ENCODE measurements around the gene DCP1A.
"Not testable (repeated sequence)": the region's sequence is repeated elsewhere in the genome, so short reads cannot be mapped to it uniquely, and the experiment has no call there.

DCP1A gene

GRCh38 chr3:53347261-53348064 lies at the start of gene DCP1A:
DCP1A (minus strand) TSS chr3:53347543; CDS start chr3:53347517, 26 bp downstream.
- peak; percentile 81 to 91 for DNase-seq (ENCODE audit: low read depth in 2 of 2, low spot score in 1 of 2)

DNA sequence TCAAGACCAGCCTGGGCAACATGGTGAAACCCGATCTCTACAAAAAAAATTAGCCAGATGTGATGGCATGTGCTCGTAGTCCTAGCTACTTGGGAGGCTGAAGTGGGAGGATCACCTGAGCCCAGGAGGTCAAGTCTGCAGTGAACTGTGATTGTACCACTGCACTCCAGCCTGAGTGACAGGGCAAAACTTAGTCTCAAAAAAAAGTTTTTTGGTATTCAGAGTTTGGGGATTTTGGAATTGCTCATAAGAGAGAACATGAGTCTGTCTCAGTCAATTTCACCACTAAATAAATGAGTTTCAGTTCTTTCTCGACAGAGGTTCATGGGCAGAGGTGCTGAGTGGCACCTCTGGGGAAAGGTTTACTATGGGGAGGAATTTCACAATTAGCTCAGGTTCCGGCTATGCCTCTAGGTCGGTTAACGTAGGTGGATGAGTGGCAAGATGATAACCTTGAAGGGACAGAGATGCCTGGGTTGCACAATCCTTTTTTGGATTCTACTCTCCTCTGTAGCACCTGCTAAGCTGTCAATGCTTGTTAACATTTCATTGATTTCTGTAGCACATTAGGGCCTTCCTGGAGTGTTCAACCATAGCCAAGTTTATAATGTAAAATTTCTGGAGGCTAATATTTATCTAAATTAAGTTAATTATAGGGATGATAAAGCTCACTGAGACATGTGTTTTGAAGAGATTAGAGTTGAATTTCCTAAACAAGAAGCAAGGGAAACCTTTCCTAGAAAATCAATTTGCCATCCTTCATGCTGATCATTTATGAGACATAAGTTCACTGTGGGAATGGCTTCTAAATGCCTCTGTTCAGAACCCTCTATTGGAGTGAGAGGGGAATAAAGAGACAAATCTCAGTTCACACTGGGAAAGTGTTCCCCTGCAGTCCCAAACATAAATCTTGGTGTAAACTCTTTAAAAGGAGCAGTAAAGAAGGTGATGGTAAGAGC lies 37.4 kb upstream of the DCP1A start:
- no peak for DNase-seq (ENCODE audit: low read depth in 2 of 2, low spot score in 1 of 2)

GRCh38 chr3:53382106-53382505 lies 34.8 kb upstream of the DCP1A start:
- DNase-seq (ENCODE audit: low read depth in 2 of 2, low spot score in 1 of 2), result no peak

- no peak for DNase-seq (ENCODE audit: low read depth in 2 of 2, low spot score in 1 of 2)
Observed at GRCh38 chr3:53380306-53380705, 33.0 kb upstream of the DCP1A start.

DNA sequence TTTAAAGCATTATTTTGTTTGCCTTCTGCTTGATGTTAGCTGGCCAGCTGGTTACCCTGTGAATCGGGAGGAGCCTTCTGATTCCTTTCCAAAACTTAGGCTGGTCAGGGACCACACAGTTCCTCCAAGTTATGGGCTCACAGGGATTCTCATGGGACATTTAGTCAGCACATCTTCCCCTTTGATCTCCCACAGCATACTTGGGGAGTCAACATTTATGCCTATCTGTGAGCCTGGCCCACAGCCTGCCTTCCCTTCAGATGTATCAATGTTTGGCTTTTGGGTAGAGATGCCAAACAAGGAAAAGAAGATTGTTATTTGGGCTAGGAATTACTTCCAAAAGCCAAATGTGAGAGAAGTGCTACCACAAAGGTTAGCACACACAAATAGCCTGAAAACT lies 32.6 kb upstream of the DCP1A start:
- DNase-seq (ENCODE audit: low read depth in 2 of 2, low spot score in 1 of 2), result no peak

DNA sequence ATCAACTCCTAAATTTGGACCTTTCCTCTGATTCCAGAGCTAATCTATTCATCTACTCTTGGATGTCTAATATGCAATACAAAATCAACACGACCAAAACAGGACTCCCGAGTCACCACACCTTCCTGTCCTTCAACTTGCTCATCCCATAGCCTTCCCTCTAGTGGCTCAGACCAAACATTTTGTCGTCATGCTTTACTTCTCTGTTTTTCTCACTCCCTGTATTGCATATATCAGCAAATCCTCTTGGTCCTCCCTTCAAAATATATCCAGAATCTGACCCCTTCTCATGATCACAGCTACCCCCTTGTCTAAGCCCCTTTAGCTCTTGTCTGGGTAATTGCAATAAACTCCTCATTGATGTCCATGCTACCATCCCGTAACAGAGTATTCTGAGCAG lies 30.5 kb upstream of the DCP1A start:
- no peak for DNase-seq (ENCODE audit: low read depth in 2 of 2, low spot score in 1 of 2)

DNA sequence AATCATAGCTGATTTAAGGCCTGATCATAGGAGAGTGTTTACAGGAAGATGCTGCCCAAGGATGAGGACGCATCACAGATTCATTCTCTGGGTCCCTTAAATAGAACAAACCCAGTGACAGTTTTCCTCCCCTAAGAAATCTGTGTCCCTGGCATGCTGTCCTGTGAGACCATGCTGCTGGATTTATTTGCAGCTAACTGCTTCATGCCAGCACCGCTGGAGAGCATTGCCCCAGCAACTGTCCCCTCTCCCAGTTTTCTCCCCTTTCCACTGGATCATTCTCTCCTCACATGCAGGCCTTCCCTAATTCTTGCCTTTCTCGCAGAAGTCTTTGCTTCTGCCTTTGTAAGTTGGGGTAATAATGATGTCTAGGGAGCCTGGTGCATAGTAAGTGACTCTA lies 29.3 kb upstream of the DCP1A start:
- no peak for DNase-seq (ENCODE audit: low read depth in 2 of 2, low spot score in 1 of 2)

DNA sequence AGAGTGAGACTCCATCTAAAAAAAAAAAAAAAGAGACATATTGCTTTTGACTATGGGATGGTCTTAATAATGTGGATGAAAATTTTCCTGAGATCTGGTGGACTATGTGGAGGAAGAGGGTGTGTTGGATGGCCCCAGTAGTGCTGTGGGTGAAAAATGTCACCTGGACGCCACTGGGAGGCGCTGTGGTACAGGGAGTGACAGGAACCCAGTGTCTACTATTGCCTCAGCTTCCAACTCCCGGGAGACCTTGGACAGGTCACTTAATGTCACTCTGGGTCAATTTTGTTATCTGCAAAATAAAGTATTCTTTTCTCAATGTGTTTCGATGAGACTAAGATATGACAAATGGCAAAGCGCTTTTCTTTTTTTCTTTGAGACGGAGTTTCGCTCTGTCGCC lies 27.7 kb upstream of the DCP1A start:
- DNase-seq (ENCODE audit: low read depth in 2 of 2, low spot score in 1 of 2), result no peak

GRCh38 chr3:53370719-53371118 lies 23.4 kb upstream of the DCP1A start:
- DNase-seq (ENCODE audit: low read depth in 2 of 2, low spot score in 1 of 2), result not testable (repeated sequence)

- no peak for DNase-seq (ENCODE audit: low read depth in 2 of 2, low spot score in 1 of 2)
Observed at GRCh38 chr3:53361852-53362251, 14.5 kb upstream of the DCP1A start.

DNA sequence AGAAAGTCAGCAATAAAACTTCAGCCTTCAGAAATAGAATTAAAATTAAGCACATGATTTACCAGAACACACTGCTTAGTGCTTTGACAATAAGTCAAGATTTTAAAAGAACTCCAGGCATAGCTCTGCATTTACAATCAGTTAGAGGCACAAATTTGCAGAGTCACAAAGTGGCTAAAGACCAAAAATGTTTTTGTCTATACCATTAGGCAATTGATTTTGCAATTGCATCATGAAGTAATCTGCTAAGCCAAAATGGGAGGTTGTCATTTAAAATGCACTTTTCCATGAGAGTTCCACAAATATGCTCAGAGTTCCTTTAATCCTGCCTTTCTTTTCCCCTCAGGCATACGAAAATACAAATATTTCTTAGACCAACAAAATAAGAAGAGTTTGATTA lies 10.1 kb upstream of the DCP1A start:
- DNase-seq (ENCODE audit: low read depth in 2 of 2, low spot score in 1 of 2), result no peak

DNA sequence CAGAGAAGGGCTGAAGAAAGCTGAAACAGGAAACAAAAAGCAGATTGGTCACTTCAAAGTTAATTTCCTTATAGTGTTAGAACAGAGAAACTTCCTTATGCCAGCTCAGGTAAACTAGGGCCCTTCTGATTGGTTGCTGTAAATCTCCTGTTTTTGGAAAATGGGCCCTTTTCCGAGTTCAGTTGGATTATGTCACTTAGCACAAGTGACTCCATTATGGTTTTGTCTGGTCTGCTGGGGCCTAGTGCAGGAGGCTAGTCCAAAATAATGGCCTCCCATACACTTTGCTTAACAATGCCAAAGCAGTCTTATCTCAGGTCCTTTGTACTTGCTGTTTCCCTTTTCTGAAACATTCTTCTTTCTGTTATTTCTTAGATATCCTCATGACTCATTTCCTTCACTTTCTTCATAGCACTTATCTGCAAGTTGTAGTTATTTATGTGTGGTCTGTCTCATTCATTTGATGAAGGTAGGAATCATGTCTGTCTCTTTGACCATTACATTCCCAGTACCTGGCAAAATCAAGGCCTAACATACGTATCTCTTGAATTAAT lies 7.7 kb upstream of the DCP1A start:
- no peak for DNase-seq (ENCODE audit: low read depth in 2 of 2, low spot score in 1 of 2)

- no peak for DNase-seq (ENCODE audit: low read depth in 2 of 2, low spot score in 1 of 2)
Observed at GRCh38 chr3:53353202-53353601, 5.9 kb upstream of the DCP1A start.

DNA sequence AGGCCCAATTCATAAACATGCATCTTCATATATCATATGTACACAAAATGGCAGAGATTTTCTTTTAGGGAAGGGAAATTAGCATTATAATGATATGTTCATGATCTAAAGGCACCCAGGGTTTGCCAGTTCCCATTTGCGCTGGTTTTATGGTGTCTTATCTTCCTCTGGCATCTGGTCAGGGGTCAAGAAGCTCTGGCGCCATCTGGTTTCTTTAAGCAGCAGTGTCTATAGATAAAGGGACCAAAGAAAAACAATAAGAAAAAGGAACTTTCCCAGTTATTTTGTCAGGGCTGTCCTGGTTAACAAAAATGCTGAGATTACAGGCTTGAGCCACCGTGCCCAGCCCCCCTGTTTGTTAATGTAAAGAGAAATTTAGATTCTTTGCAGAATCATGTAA lies 3.3 kb upstream of the DCP1A start:
- no peak for DNase-seq (ENCODE audit: low read depth in 2 of 2, low spot score in 1 of 2)

GRCh38 chr3:53348118-53348517 lies 775 bp upstream of the DCP1A start:
- not testable (repeated sequence) for DNase-seq (ENCODE audit: low read depth in 2 of 2, low spot score in 1 of 2)

DNA sequence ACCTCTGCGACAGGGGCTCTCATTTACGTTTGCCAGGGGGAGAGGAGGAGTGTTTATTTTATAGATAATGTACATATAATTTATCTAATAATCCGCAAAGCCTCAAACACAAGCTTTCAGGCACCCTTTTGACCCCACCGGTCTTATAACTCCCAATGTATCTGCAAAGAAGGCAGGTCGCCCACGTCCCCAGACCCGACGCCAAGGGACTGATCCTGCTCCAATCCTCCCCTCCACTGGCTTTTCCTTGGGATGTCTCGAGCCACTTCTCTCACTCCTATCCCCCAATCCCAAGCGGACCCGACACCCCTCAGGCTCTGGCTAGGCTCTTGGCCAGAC lies 452 bp downstream of the DCP1A start:
- DNase-seq (ENCODE audit: low read depth in 2 of 2, low spot score in 1 of 2), result no peak

DNA sequence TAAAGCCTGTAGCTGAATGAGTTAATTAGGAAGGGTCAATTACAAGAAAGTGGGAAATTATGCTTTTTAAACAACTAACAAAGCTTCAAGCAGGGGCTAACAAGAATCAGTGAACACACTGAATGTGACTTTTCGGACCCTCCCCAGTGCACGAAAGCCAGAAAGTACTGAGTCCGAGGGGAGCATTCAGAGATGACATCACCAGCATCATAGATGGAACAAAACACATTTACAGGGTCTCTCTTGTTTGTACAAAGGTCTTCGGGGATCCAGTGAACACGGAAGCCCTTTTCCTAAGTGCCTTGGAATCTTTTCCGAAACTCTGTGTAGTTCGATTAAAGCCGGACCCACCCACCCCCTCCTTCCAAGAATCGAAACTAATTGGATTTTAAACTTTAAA lies 829 bp downstream of the DCP1A start:
- no peak for DNase-seq (ENCODE audit: low read depth in 2 of 2, low spot score in 1 of 2)

DNA sequence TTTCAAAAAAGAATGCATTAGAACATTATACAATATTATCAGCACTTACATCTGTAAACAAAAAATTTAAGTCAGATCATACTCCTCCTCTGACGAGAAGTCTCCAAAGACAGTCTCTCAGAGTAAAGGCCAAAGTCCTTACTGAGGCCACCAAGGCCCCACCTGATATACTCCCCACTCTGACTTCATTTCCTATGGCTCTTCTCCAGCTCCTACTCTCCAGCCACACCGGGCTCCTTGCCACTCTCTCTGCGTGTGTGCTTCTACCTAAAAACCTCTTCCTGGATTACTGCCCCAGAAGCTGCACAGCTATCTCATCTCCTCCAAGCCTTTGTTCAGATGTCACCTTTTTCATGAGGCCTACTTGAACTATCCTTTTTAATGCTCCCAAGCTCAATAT lies 5.0 kb downstream of the DCP1A start:
- DNase-seq (ENCODE audit: low read depth in 2 of 2, low spot score in 1 of 2), result no peak

DNA sequence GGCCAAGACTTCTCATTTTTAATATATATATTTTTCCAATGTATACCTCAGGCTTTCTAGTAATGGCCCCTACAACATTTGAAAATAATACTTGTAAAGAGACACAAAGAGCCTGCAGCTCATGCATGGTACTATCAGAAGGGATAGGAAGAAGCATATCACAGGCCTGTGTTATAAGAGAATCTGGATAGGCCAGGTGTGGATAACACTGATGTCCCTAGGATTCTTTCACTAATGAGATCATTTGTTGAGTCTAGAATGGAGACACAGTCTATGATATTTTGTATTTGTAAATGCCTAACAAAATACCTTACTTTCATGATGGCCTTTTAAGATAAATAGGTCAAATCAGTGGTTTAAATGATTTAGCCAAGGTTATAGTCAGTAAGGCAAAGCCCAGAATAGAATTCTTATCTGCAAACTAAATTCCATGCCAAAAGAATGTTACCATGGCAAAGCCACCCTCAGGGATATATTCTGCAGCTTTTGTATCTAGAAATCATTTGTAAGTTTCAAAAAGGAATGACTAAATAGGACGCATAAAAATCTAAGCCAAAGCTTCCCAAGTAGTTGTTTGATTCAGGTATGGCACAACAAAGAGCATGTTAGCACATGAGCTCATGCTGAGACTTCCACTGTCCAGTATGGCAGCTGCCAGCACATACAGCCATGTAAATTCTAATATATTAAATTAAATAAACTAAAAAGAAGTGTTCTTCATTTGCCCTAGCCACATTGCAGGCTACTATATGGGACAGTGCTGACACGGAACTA lies 10.0 kb downstream of the DCP1A start:
- DNase-seq (ENCODE audit: low read depth in 2 of 2, low spot score in 1 of 2), result no peak

- no peak for DNase-seq (ENCODE audit: low read depth in 2 of 2, low spot score in 1 of 2)
Observed at GRCh38 chr3:53334742-53335141, 12.6 kb downstream of the DCP1A start.

- DNase-seq (ENCODE audit: low read depth in 2 of 2, low spot score in 1 of 2), result no peak
Observed at GRCh38 chr3:53331871-53332270, 15.5 kb downstream of the DCP1A start.
